IMR-90 (cell line): ENCODE measurements around the gene PPM1A. TPM values are rescaled to one million over a fixed set of nuclear protein-coding genes. Genes with fewer than 3 reads are reported as not detected.

Experiments
- ATAC-seq: fragments of 200-7000 bp; cut with Tn5 transposase; 2 replicates; pipeline ENCODE4 v1.9.1; 2020; ENCODE audit warnings: low read depth, mild to moderate bottlenecking, moderate library complexity
- BruUV-seq: library from RNA; stranded (reverse); fragments of 400-500 nt; replicated peaks from 2 replicates; lab custom pipeline; 2021; lab: Mats Ljungman, UMichigan
- CTCF ChIA-PET: fragments of 300-600 bp; formaldehyde crosslinking; extraction: SDS; loops from one replicate; lab custom pipeline; 2021; ENCODE audit warnings: antibody characterized with exemption; lab: Yijun Ruan, JAX
- POLR2A ChIA-PET: fragments of 300-600 bp; sonication (Branson Sonifier 250); formaldehyde crosslinking; loops from one replicate; lab custom pipeline; 2022; ENCODE audit warnings: antibody characterized with exemption; ENCODE audit not compliant: unreplicated experiment; lab: Charles Lee
- DNase-seq: peaks from one replicate; pipeline ENCODE4 v3.0.0; 2013
- H2AFZ ChIP-seq: replicated peaks from 2 replicates; pipeline ENCODE3; 2013; ENCODE audit warnings: low read length, mild to moderate bottlenecking; ENCODE audit not compliant: poor library complexity
- H2AK5ac ChIP-seq: 2 replicates; pipeline ENCODE4 v1.6.1; 2013; ENCODE audit warnings: low read depth, low read length, inconsistent platforms
- H2AK9ac ChIP-seq: replicated peaks from 2 replicates; pipeline ENCODE3; 2013; ENCODE audit warnings: mild to moderate bottlenecking, low read depth, low read length, moderate library complexity; ENCODE audit not compliant: poor library complexity
- H2BK120ac ChIP-seq: 2 replicates; pipeline ENCODE4 v1.6.1; 2013; ENCODE audit warnings: low read depth, low read length, inconsistent platforms
- H2BK15ac ChIP-seq: 3 replicates; pipeline ENCODE4 v1.6.1; 2013; ENCODE audit warnings: low read depth, low read length, inconsistent platforms
- H2BK20ac ChIP-seq: 2 replicates; pipeline ENCODE4 v1.6.1; 2013; ENCODE audit warnings: low read depth, mild to moderate bottlenecking, inconsistent platforms, low read length, moderate library complexity
- H2BK5ac ChIP-seq: 2 replicates; pipeline ENCODE4 v1.6.1; 2013; ENCODE audit warnings: mild to moderate bottlenecking, low read depth, low read length, inconsistent platforms; ENCODE audit not compliant: poor library complexity, severe bottlenecking
- H3K14ac ChIP-seq: replicated peaks from 2 replicates; pipeline ENCODE4 v1.6.1; 2013; ENCODE audit warnings: low read depth, low read length, inconsistent platforms
- H3K18ac ChIP-seq: 2 replicates; pipeline ENCODE4 v1.6.1; 2013; ENCODE audit warnings: low read depth, low read length, control low read depth
- H3K23ac ChIP-seq: 2 replicates; pipeline ENCODE4 v1.6.1; 2013; ENCODE audit warnings: low read depth, low read length, inconsistent platforms
- H3K27ac ChIP-seq: 2 replicates; pipeline ENCODE4 v1.5.1; 2013; ENCODE audit warnings: mild to moderate bottlenecking, control low read depth, low read length; ENCODE audit not compliant: insufficient read depth
- H3K27me3 ChIP-seq: 2 replicates; pipeline ENCODE4 v1.6.1; 2013; ENCODE audit warnings: low read length; ENCODE audit not compliant: control insufficient read depth, insufficient read depth
- H3K36me3 ChIP-seq: 2 replicates; pipeline ENCODE4 v1.6.1; 2013; ENCODE audit warnings: low read length, mixed read lengths; ENCODE audit not compliant: control insufficient read depth, insufficient read depth
- H3K4ac ChIP-seq: 2 replicates; pipeline ENCODE4 v1.6.1; 2013; ENCODE audit warnings: low read depth, low read length, inconsistent platforms
- H3K4me1 ChIP-seq: 2 replicates; pipeline ENCODE4 v1.6.1; 2013; ENCODE audit warnings: low read length, mixed read lengths; ENCODE audit not compliant: control insufficient read depth, insufficient read depth
- H3K4me2 ChIP-seq: 2 replicates; pipeline ENCODE4 v1.6.1; 2013; ENCODE audit warnings: low read depth, mild to moderate bottlenecking, control low read depth, low read length, moderate library complexity
- H3K4me3 ChIP-seq: 2 replicates; pipeline ENCODE4 v1.5.1; 2013; ENCODE audit warnings: low read depth, mild to moderate bottlenecking, control low read depth, low read length, moderate library complexity; ENCODE audit not compliant: insufficient read depth
- H3K56ac ChIP-seq: 2 replicates; pipeline ENCODE4 v1.6.1; 2013; ENCODE audit warnings: low read length, inconsistent platforms; ENCODE audit not compliant: insufficient read depth; ENCODE audit errors: extremely low read depth
- H3K79me1 ChIP-seq, 2 experiments: 2 replicates each; pipeline ENCODE4 v1.6.1; 2013; ENCODE audit warnings: low read length in 2 of 2, inconsistent platforms in 1 of 2, low read depth in 1 of 2
- H3K9ac ChIP-seq: 2 replicates; pipeline ENCODE4 v1.6.1; 2013; ENCODE audit warnings: low read depth, low read length, control low read depth
- H3K9me1 ChIP-seq: 2 replicates; pipeline ENCODE4 v1.6.1; 2013; ENCODE audit warnings: low read length, inconsistent platforms; ENCODE audit not compliant: insufficient read depth
- H3K9me3 ChIP-seq: 2 replicates; pipeline ENCODE4 v1.6.1; 2013; ENCODE audit warnings: low read length; ENCODE audit not compliant: control insufficient read depth, insufficient read depth
- H4K20me1 ChIP-seq: 2 replicates; pipeline ENCODE4 v1.6.1; 2013; ENCODE audit warnings: low read length, inconsistent platforms; ENCODE audit not compliant: insufficient read depth
- H4K5ac ChIP-seq: 2 replicates; pipeline ENCODE4 v1.6.1; 2013; ENCODE audit warnings: mild to moderate bottlenecking, low read depth, low read length, control low read depth
- H4K8ac ChIP-seq, 2 experiments: 2 replicates each; pipeline ENCODE4 v1.6.1; 2013; ENCODE audit warnings: low read depth in 2 of 2, low read length in 2 of 2, control low read depth in 1 of 2, inconsistent platforms in 1 of 2
- H4K91ac ChIP-seq: 2 replicates; pipeline ENCODE4 v1.6.1; 2013; ENCODE audit warnings: low read depth, low read length, inconsistent platforms; ENCODE audit not compliant: insufficient read depth
- SMC3 ChIP-seq: fragments of 150-350 bp; IDR thresholded peaks from 2 replicates; pipeline ENCODE4 v1.6.1; 2016; ENCODE audit warnings: low read depth, mild to moderate bottlenecking, antibody characterized with exemption, low read length, moderate library complexity
- WGBS, 2 experiments: methylation state at CpG; one replicate each; pipeline versions ENCODE4 v1.1.5 to v1.1.7; 2013; ENCODE audit warnings: missing lambda C conversion rate in 2 of 2; ENCODE audit not compliant: insufficient read length in 1 of 2; ENCODE audit errors: extremely low coverage in 2 of 2; 5-methylcytosine and 5-hydroxymethylcytosine counted together
- dilution Hi-C: fragments of 300-500 bp; cut with HindIII; formaldehyde crosslinking; loops from one replicate; pipeline ENCODE4 v1.14.3; 2018; ENCODE audit warnings: low sequenced_read_pairs; ENCODE audit not compliant: unreplicated experiment
- in situ Hi-C: fragments of 300-500 bp; cut with MboI; formaldehyde crosslinking; loops from 3 replicates; pipeline ENCODE4 v1.14.3; 2019; ENCODE audit warnings: low sequenced_read_pairs, inconsistent platforms, mixed read lengths
- intact Hi-C: fragments of 100-400 bp; cut with micrococcal nuclease; formaldehyde crosslinking; loops from 2 replicates; pipeline ENCODE4 v1.10.0; 2022
- polyA plus RNA-seq, 3 experiments: library from polyadenylated mRNA; depleted of rRNA; stranded (reverse); fragments of >200 nt; gene quantifications; 2 replicates each; pipeline ENCODE4 v1.2.3, GENCODE V29; 2012; ENCODE audit warnings: low replicate concordance in 1 of 3
- total RNA-seq: library from RNA; depleted of rRNA; stranded (reverse); fragments of >200 nt; gene quantifications from 2 replicates; pipeline ENCODE4 v1.2.3, GENCODE V29; 2012

Gene PPM1A
- total and polyA plus RNA-seq, 2 of the 4 experiments (the other 2 are of a cell fraction), result 14.3 to 15.1 TPM

DNA sequence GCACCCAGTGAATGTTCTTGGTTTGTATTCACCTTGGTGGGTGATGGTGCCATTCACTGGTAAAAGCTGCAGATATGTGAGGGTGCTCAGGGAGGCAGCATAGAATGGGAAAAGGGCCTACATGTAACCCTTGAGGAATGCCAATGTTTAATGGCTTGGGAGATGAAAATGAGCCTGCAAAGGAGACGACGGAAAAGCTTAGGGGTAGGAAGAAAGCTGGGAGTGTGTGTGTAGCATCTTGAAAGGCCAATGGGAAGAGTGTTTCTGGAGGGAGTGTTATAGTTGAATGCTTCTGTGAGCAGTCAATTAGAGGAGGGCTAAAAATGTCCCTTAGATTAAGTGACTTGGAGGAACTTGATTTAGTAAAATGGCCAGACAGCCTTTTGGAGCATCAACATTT is 24.9 kb downstream of the PPM1A start:
- Histone ChIP-seq H3K23ac (no peak overlapping the region), H3K56ac (no peak overlapping the region), H4K20me1 (peaks cover 27% of the 10 kb centered on the region), H3K27me3 (no peaks in the 10 kb centered on the region), H2BK15ac (no peak overlapping the region), H2BK5ac (no peak overlapping the region), H3K9ac (no peak overlapping the region), H3K4ac (no peak overlapping the region), H2AK5ac (no peak overlapping the region), H3K4me2 (no peak overlapping the region), H2AK9ac (no peak overlapping the region), H3K79me1 (peaks cover 28 to 51% of the 10 kb centered on the region in 2 experiments), H3K27ac (no peak overlapping the region), H2BK120ac (no peak overlapping the region), H4K5ac (no peak overlapping the region), H4K8ac (no peak overlapping the region), H3K18ac (no peak overlapping the region), H3K36me3 (0 out of 2 replicates have a peak, but pooled peaks cover 2% of the 10 kb centered on the region), H3K4me3 (no peak overlapping the region), H2BK20ac (no peak overlapping the region), H4K91ac (no peak overlapping the region), H3K9me3 (no peaks in the 10 kb centered on the region), H3K4me1 (no peaks in the 10 kb centered on the region), H2AFZ (no peak overlapping the region), H3K9me1 (peaks cover 3% of the 10 kb centered on the region; the same call in 1 of the 2 replicates), H3K14ac (no peak overlapping the region)
- CTCF ChIA-PET, result interaction anchor here (1.1 kb wide), 1 partner anchor 58 kb away, joined by 3 read pairs; no protein-coding TSS in a partner anchor
- POLR2A ChIA-PET, result no interaction called here
- dilution Hi-C loops (no loop called here), in situ Hi-C loops (no loop called here), intact Hi-C loops (no loop called here)
- no peak for ATAC-seq
- WGBS, 2 experiments, result 95% methylated on average over 2 of the region's 2 CpGs; no CpG with 5 or more reads in 1 of the 2 experiments
- no peak for TF ChIP-seq SMC3
- DNase-seq, result no peak
- no TSS peak for BruUV-seq
